ENCODE results near the gene CAPN1. TPM values are rescaled to one million over a fixed set of nuclear protein-coding genes. Genes with fewer than 3 reads are reported as not detected.
"Not testable (repeated sequence)": the region's sequence is repeated elsewhere in the genome, so short reads cannot be mapped to it uniquely, and the experiment has no call there.

The CAPN1 gene
- total and polyA plus RNA-seq, 11 donors: 67.8 to 139 (median 86.1) TPM

DNA sequence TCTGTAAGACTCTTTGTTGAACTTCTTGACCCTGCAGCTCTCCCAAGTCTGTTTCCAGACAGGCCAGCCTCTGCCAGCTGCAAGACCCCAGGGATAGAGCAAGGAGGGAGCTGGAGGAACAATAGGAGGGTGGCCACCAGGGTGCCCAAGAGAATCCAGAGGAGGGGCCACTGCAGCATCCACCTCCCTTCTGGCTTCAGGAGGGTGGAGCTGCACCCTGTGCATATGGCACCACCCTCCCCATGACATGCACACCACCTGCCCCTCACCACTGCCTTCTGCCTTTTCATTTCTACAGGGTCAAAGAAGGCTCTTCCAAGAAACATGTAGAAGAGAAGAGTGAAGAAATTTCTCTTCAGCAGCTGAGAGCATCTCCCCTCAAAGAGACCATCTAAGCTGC is 60.0 kb downstream of the CAPN1 start:
- DNase-seq: no peak
- H3K27me3 ChIP-seq: no peaks in the 10 kb centered on the region

DNA sequence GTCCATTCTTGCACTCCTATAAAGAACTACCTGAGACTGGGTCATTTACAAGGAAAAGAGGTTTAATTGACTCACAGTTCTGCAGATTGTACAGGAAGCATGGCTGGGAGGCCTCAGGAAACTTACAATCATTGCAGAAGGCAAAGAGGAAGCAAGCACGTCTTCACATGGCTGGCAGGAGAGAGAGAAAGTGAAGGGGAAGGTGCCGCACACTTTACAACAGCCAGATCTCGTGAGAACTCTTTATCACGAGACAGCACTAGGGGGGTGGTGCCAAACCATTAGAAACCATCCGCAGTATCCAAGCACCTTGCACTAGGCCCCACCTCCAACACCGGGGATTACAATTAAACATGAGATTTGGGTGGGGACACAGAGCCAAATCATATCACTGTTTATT is 60.7 kb downstream of the CAPN1 start:
- no peaks in the 10 kb centered on the region for H3K27me3 ChIP-seq
- intact Hi-C loops (cut with DNase I): no loop called here
- DNase-seq (no peak), ATAC-seq (no peak)
- TF ChIP-seq, protein P1, sequence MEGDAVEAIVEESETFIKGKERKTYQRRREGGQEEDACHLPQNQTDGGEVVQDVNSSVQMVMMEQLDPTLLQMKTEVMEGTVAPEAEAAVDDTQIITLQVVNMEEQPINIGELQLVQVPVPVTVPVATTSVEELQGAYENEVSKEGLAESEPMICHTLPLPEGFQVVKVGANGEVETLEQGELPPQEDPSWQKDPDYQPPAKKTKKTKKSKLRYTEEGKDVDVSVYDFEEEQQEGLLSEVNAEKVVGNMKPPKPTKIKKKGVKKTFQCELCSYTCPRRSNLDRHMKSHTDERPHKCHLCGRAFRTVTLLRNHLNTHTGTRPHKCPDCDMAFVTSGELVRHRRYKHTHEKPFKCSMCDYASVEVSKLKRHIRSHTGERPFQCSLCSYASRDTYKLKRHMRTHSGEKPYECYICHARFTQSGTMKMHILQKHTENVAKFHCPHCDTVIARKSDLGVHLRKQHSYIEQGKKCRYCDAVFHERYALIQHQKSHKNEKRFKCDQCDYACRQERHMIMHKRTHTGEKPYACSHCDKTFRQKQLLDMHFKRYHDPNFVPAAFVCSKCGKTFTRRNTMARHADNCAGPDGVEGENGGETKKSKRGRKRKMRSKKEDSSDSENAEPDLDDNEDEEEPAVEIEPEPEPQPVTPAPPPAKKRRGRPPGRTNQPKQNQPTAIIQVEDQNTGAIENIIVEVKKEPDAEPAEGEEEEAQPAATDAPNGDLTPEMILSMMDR (IDR thresholded peaks at IDR 0.05): no peak
- no peak for TF ChIP-seq POLR2A (IDR thresholded peaks at IDR 0.05)
- 73 to 81% (median 80%) methylated on average over 6 of the region's 6 CpGs for WGBS, 4 donors
- no peaks in the 10 kb centered on the region for H3K4me1 ChIP-seq
- H3K4me3 ChIP-seq: no peak overlapping the region
- H3K27ac ChIP-seq: no peak overlapping the region
- no peaks in the 10 kb centered on the region for H3K36me3 ChIP-seq
- H3K9me3 ChIP-seq: no peaks in the 10 kb centered on the region

More for the DNA sequence above, 60.0 kb downstream of the CAPN1 start:
- Histone ChIP-seq H3K9me3 (no peaks in the 10 kb centered on the region), H3K27ac (no peak overlapping the region), H3K4me1 (no peaks in the 10 kb centered on the region), H3K4me3 (no peak overlapping the region), H3K36me3 (no peaks in the 10 kb centered on the region)
- intact Hi-C loops (cut with DNase I): no loop called here
- TF ChIP-seq POLR2A (IDR thresholded peaks at IDR 0.05): no peak
- no peak for ATAC-seq

DNA sequence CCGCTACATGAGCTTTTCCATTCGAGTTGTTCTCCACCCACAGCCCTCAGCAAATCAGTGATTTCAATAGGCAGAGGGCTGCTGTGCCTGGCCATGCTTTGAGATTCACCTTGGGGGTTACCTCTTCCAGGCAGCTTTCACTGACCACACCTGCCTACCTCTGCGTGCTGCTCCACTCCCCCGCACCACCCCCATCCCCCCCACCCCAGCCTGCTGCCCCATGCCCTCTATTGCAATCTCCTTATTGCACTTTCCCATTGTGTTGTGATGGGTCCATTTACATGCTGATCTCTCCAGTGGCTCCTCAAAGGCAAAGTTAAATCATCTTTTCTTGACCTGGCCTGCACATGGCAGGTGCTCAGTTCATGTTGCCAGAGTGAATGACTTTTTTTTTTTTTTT is 62.1 kb downstream of the CAPN1 start:
- WGBS, 4 donors: 60 to 64% (median 62%) methylated on average over 4 of the region's 4 CpGs
- H3K27me3 ChIP-seq: no peaks in the 10 kb centered on the region
- H3K4me1 ChIP-seq: no peaks in the 10 kb centered on the region
- no peaks in the 10 kb centered on the region for H3K9me3 ChIP-seq
- H3K27ac ChIP-seq: no peak overlapping the region
- ATAC-seq: no peak
- TF ChIP-seq, protein P1 (IDR thresholded peaks at IDR 0.05): no peak
- no peak for TF ChIP-seq POLR2A (IDR thresholded peaks at IDR 0.05)
- intact Hi-C loops (cut with DNase I): no loop called here
- DNase-seq: no peak
- no peak overlapping the region for H3K4me3 ChIP-seq
- H3K36me3 ChIP-seq: no peaks in the 10 kb centered on the region

DNA sequence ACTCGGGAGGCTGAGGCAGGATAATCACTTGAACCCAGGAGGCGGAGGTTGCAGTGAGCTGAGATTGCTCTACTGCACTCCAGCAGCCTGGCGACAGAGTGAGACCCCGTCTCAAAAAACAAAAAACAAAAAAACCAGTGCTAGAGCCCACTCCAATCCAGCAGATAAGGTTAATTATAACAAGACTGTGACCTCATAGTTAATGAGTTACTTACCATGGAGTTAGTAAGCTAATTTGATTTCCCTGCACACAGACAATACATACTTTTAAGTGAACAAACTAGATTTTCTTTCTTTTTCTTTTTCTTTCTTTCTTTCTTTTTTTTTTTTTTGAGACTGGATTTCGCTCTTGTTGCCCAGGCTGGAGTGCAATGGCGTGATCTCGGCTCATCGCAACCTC is 63.3 kb downstream of the CAPN1 start:
- H3K27ac ChIP-seq; DNase-seq; H3K4me1 ChIP-seq; H3K9me3 ChIP-seq; ATAC-seq; H3K27me3 ChIP-seq; H3K36me3 ChIP-seq; intact Hi-C loops (cut with DNase I); H3K4me3 ChIP-seq: not testable (repeated sequence)
- 93 to 95% (median 94%) methylated on average over 8 of the region's 8 CpGs for WGBS, 4 donors

DNA sequence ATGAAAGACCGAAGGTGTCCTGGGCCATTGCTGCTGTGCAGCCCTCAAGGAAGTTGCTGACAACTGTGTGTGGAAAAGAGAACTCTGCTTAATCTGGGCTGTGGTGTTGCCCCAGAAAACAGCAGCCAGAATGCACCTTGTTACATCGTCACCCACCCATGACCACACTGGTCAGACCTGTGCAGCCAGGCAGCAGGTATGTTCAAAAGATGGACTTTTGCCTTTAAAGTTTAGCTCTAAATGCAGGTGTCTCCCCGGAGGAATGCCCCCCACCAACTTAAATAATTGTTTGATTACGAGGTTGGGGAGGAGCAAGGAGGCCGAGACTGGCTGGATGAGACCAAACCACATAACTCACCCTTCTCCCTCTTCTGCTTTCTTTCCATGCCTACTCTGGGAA is 64.8 kb downstream of the CAPN1 start:
- no peaks in the 10 kb centered on the region for H3K4me1 ChIP-seq
- DNase-seq (no peak), ATAC-seq (no peak)
- intact Hi-C loops (cut with DNase I): no loop called here
- no peak overlapping the region for H3K4me3 ChIP-seq
- WGBS, 4 donors: 84 to 95% (median 87%) methylated on average over 5 of the region's 5 CpGs
- TF ChIP-seq POLR2A (IDR thresholded peaks at IDR 0.05): no peak
- TF ChIP-seq, protein P1 (IDR thresholded peaks at IDR 0.05): no peak
- no peaks in the 10 kb centered on the region for H3K9me3 ChIP-seq
- H3K27me3 ChIP-seq: no peaks in the 10 kb centered on the region
- H3K27ac ChIP-seq: no peak overlapping the region
- no peaks in the 10 kb centered on the region for H3K36me3 ChIP-seq

DNA sequence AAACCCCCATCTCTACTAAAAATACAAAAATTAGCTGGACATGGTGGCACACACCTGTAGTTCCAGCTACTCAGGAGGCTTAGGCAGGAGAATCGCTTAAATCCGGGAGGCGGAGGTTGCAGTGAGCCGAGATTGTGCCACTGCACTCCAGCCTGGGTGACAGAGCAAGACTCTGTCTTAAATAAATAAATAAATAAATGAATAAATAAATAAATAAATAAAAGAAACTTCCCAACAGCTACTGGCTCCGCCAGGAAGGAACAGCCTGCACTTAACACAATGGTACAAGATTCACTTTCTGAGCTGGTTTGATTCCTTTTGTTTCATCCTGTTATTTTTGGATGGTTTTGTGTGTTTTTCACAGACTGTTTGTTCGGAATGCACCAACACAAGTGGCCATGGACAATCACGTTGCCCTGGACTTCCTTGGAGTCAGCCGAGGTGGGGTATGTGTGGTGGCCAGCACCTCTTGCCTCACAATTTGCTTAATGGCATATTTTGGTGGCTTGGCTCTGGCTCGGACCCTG is 66.5 kb downstream of the CAPN1 start:
- H3K27ac ChIP-seq; H3K4me1 ChIP-seq; H3K27me3 ChIP-seq; DNase-seq; intact Hi-C loops (cut with DNase I); H3K36me3 ChIP-seq; H3K9me3 ChIP-seq; ATAC-seq; H3K4me3 ChIP-seq: not testable (repeated sequence)
- 72 to 85% (median 76%) methylated on average over 9 of the region's 9 CpGs for WGBS, 4 donors

All from heart left ventricle (tissue), 16 donors.